GM12892 (cell line): ENCODE results near the gene PRIM2.

ENCODE experiments used
- POLR2A ChIP-seq: IDR thresholded peaks from 2 replicates; pipeline ENCODE4 v1.6.1; 2011; ENCODE audit warnings: low read depth, low read length, control low read depth
- POLR2AphosphoS5 ChIP-seq: IDR thresholded peaks from 2 replicates; pipeline ENCODE4 v1.6.1; 2011; ENCODE audit warnings: low read depth, low read length, control low read depth

DNA sequence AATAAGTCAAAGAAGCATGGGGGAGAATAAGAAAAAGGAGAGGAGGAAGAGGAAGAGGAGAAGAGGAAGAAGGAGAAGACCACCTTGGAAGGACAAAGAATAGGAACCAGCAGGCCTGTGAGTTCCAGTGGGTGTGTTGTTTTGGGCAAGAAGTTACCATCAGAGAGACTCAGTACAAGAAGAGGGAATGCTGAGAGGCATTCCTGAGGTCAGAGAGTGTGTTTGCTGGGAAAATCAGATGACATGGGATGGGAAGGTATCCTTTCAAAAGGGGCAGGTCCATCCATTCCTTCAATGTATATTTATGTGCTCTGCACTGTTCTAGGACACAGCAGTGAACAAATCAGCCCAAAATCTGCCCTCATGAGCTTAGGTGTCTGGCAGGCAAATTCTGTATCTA is 40.5 kb upstream of the PRIM2 start:
- no peak for TF ChIP-seq POLR2AphosphoS5
- no peak for TF ChIP-seq POLR2A
